ENCODE results near the gene PAEP.
"Not testable (repeated sequence)": the region's sequence is repeated elsewhere in the genome, so short reads cannot be mapped to it uniquely, and the experiment has no call there.

PAEP gene

GRCh38 chr9:135526089-135526729, 35.3 kb upstream of the PAEP start:
- DNase-seq, result no peak

- no peak for DNase-seq
Observed at GRCh38 chr9:135526730-135527571, 34.6 kb upstream of the PAEP start.

GRCh38 chr9:135528842-135529435, 32.6 kb upstream of the PAEP start:
- not testable (repeated sequence) for DNase-seq

GRCh38 chr9:135530146-135530545, 31.4 kb upstream of the PAEP start:
- DNase-seq, result no peak

- DNase-seq, result no peak
Observed at GRCh38 chr9:135531096-135531495, 30.5 kb upstream of the PAEP start.

- no peak for DNase-seq
Observed at GRCh38 chr9:135533113-135533512, 28.4 kb upstream of the PAEP start.

GRCh38 chr9:135533674-135534073, 27.9 kb upstream of the PAEP start:
- no peak for DNase-seq

- not testable (repeated sequence) for DNase-seq
Observed at GRCh38 chr9:135534192-135534711, 27.3 kb upstream of the PAEP start.

GRCh38 chr9:135534826-135535225, 26.7 kb upstream of the PAEP start:
- not testable (repeated sequence) for DNase-seq

- not testable (repeated sequence) for DNase-seq
Observed at GRCh38 chr9:135535631-135536030, 25.9 kb upstream of the PAEP start.

- DNase-seq, result peak; percentile 14
Observed at GRCh38 chr9:135536216-135536615, 25.3 kb upstream of the PAEP start.

- DNase-seq, result peak; percentile 83
Observed at GRCh38 chr9:135543262-135543894, 18.2 kb upstream of the PAEP start.

- DNase-seq, result no peak
Observed at GRCh38 chr9:135544981-135545635, 16.4 kb upstream of the PAEP start.

- not testable (repeated sequence) for DNase-seq
Observed at GRCh38 chr9:135545646-135546176, 15.8 kb upstream of the PAEP start, which contains the start of gene OBP2A. OBP2A (plus strand) TSS chr9:135546126; CDS start chr9:135546181, 55 bp downstream.

- not testable (repeated sequence) for DNase-seq
Observed at GRCh38 chr9:135546792-135547617, 14.6 kb upstream of the PAEP start.

GRCh38 chr9:135547756-135548736, 13.5 kb upstream of the PAEP start:
- no peak for DNase-seq

- not testable (repeated sequence) for DNase-seq
Observed at GRCh38 chr9:135549478-135550343, 11.8 kb upstream of the PAEP start.

- DNase-seq, result no peak
Observed at GRCh38 chr9:135550344-135550918, 11.1 kb upstream of the PAEP start.

- DNase-seq, result no peak
Observed at GRCh38 chr9:135551031-135551430, 10.5 kb upstream of the PAEP start.
